Activated effector memory CD4-positive, alpha-beta T cell treated with Interleukin-2 at 50 U/mL for 16 hours (primary cell): Measurements from ENCODE around the gene DYNLT3.

Experiments used
- DNase-seq: peaks from one replicate; pipeline ENCODE4 v3.0.0-alpha.2; 2020

Gene DYNLT3

DNA sequence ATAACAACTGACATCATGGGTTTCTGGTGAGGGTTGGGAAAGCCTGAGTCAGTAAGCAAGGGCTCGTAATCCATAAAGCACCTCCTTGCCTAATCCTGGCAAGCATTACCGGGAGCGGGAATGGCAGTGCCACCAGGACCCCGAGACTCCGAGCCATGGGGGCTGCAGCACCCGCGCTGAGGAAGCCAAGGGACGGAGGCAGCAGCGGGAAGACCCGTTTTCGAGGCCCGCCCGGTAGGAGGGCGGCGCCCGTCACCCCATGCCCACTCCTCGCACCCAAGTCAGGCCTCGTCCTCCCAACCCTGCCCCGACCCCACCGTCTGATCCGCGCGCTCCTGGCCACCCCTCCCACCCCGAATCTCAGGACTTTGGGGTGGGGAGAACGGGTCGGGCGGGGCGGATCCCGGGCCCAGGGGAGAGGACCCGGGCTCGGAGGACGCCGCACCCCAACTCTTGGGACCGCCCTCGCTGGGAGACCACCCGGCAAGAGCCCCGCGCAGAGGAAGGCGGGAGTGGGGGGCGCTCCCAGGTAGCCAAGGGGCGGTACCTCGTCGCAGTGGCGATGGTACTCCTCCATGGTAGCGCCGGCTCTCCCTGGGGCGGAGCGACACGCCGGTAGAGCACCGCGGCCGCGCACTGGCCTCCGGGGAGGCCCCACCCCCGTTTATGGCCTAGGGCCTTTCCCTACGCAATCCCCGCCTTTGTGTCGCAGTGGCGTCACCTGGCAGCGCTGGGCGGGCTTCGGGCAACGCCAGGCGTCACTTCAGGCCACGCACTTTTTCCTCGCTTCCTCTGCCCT lies at the start of gene DYNLT3:
Gene DYNLT3 (minus strand): TSS at position 638 of the 799 bp plus-strand sequence. CDS start 61 bp downstream, at position 577.
- peak; percentile 71 for DNase-seq

GRCh38 chrX:37896511-37896890 lies 49.1 kb upstream of the DYNLT3 start:
- DNase-seq: no peak

DNA sequence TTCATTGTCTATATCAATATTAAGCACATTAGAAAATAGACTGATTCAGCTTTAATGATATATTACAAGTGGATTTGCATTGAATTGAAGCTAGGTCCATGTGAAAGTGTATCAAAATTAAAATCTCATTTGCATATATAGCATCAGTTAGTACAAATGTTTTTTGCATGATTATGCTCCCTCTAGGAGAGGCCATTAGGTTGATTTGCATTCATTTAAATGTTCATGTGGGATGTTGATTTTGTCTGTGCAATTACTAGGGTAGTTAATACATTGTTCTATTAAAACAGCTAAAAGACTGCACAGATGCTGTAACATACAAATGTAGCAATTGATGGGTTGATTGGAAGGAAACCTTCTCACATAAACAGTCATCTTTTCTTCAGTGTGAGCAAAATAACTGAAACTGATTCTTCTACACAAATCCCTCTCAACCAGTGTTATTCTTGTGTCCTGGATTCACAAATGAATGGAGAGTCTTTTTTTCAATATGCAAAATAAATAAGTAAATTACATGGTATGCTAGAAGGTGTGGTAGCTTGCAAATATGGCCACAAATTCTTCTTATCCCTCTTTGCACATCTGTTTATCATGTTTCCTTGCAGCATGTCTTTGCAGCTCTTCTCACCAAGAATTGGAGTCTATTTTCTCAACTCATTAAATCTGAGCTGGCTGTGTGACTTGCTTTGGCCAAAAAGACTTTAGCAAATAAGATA lies 48.6 kb upstream of the DYNLT3 start:
- DNase-seq: no peak

- DNase-seq: no peak
These were observed 47.4 kb upstream of the DYNLT3 start for GRCh38 chrX:37894725-37895124.

DNA sequence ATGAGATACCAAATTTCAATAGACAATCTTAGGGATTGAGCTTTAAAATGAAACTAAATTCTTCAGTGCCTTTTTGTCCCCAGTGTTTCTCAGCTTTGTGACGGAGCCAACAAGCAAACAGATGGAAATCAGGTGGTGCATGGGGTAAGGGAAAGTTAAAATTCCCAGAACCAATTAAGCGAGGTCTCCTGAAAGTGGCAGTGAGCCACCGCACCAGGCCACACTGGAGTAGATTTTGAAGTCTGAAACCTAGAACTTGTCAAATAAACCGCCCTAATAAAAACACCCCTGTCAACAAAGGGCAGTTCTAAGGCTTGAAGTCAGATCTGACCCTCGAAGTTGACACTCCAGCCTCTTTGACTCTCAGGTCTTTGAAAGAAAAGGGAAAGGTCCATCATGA lies 40.6 kb upstream of the DYNLT3 start:
- DNase-seq: no peak

DNA sequence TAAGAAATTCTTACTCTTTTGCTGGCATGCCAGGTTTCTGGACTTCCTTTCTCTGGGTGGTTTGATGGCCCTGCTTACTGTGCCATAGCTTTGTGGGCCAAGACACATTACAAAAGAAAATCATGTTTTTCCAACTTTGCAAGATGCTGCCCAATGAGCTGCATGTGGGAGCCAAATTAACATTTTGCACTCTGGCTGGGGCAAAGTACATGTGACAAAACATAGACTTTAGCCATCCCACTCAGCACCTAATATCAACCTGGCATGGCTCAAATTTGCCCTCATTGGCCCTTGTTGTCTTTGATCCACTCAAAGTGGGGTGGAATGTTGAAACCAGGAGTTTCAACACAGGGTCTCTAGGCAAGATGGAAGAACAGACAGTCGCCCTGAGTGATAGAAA lies 40.0 kb upstream of the DYNLT3 start:
- DNase-seq: no peak

- DNase-seq: no peak
These were observed 35.8 kb upstream of the DYNLT3 start for GRCh38 chrX:37883196-37883595.

- DNase-seq: no peak
These were observed 32.3 kb upstream of the DYNLT3 start for GRCh38 chrX:37879692-37880091.

- DNase-seq: no peak
These were observed 29.3 kb upstream of the DYNLT3 start for GRCh38 chrX:37876716-37877115.

- no peak for DNase-seq
These were observed 28.3 kb upstream of the DYNLT3 start for GRCh38 chrX:37875675-37876074.

DNA sequence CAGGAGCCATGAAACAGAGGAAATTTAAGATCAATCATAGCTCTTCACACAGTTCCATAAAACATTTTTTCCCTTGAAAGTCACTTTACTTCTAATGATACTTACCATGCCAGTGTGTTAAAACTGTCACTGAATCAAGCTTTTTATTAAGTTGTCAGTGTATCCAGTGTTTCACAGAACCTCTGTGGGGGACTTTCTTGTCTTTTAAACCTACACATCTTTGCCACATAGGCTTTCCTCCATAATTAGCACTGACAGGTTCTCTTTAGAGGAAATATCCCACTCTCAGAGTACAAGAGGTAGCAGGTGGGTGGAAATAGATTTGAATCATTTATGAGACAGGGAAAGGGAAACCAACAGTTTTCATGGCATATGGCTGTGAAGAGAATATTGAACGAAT lies 25.8 kb upstream of the DYNLT3 start:
- DNase-seq: no peak

DNA sequence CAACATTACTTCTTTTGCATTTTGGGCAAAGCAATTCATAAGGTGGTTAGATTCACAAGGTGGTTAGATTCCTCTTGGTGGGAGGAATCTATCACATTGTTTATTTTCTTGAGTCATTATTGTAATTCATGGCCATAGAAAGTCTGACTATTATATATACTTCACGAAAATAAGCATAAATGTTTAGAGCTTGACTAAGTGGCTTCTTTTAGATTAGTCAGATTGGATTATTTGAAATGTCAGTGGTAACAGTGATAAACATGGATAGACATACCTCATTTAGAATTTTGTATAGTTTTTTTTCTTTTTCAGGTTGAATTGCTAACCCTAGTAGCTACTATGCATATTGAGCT lies 24.9 kb upstream of the DYNLT3 start:
- DNase-seq: no peak

DNA sequence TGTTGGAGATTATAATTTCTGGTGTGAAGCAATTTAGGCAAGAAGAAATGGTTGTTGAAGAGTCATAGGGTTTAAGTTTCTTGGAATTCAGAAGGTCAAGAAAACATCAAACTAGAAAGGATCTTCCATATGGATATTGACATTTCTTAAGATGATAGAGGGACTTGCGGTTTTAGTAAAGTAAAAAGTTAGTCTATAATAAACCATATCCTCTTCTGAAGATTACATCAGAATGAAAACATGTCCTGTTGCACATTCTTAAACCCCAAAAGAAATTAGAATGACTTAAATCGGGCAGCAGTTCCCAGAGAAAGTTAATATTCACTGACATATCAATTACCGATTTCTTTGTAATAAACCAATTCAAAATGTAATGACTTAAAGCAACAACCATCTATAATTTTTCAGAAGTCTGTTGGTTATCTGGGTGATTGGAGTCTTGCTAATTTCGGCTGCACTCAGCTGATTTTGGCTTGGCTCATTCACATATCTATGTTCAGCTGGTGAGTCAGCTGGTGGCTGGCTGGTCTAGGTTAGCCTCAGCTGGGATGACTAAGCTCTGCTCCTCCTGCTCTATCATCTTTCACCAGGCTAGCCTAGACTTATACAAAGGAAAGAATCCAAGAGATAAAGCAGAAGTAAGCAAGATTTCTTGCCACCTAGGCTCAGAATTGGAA lies 24.4 kb upstream of the DYNLT3 start:
- DNase-seq: no peak

DNA sequence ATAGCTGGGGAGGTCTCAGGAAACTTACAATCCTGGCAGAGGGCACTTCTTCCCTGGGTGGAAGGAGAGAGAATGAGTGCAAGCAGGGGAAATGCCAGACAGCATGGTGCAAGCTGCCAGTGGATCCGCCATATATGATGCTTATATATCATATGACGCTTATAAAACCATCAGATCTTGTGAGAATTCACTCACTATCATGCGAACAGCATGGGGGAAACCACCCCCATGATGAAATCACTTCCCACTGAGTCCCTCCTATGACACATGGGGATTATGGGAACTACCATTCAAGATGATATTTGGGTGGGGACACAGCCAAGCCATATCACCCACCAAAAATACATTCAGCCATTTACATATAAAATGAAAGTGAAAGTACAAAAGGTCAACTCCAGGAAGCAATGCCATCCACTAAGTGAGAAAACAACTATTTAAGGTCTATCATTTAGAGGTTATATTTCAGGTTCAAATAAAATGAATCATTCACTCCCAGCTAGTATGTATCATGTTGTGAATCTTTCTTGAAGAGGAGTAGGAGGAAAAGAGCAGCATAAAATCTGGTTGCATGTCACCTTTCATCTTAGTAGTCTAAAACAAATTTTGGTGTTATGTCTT lies 20.3 kb upstream of the DYNLT3 start:
- DNase-seq: no peak

- DNase-seq: no peak
These were observed 16.4 kb upstream of the DYNLT3 start for GRCh38 chrX:37863728-37864127.

- DNase-seq: no peak
These were observed 15.5 kb upstream of the DYNLT3 start for GRCh38 chrX:37862851-37863250.

DNA sequence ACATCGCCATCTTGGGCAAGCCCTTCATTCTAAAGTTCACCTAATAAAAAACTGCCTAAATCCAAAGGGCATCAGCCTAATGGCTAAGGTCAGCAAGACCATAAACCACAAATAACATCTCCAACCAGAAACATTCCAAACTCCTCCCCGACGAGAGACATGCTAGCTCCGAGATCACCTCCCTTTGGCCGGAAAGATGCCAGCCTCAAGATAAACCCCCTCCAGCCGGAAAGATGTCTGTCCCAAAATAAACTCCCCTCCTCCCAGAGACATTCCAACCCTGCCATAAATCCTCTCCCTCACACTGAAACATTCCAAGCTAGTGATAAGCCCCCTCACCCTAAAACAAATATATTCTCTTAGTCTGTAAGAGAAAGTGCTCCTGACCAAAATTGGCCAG lies 13.3 kb upstream of the DYNLT3 start:
- DNase-seq: no peak

DNA sequence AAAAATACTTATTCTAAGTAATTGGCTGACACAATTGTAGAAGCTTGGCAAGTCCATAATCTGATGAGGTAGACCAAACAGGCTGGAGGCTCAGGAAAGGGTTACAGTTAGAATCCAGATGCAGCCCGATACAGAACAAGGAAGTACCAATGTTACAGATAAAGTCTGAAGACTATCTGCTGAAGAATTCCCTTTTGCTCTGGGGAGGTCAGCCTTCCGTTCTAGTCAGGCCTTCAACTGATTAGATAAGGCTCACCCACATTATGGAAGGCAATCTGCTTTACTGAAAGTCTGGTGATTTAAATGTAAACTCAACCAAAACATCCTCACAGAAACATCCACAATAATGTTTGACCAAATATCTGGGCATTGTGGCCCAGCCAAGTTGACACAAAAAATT lies 7.4 kb upstream of the DYNLT3 start:
- no peak for DNase-seq

GRCh38 chrX:37854148-37854547 lies 6.8 kb upstream of the DYNLT3 start:
- DNase-seq: no peak

GRCh38 chrX:37847733-37848197 lies 394 bp upstream of the DYNLT3 start:
- DNase-seq: no peak

DNA sequence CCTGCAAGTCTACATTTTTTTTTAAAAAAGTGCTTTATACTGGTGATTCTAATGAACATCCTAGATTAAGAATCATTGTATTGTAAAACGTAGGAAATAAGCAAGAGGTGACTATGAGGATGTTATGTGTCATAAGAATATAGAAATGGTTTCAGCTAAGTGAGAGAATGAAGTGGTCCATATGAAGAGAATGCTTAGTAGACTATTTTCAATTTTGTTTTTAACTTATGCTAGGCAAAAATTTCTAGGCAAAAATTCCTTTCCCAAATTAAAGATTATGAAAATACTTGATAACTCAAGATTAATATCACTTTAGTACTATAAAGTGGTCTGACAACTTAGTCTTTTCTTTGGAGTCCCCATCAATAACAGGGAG lies 825 bp downstream of the DYNLT3 start:
- DNase-seq: no peak

- no peak for DNase-seq
These were observed 1.2 kb downstream of the DYNLT3 start for GRCh38 chrX:37846141-37846540.

DNA sequence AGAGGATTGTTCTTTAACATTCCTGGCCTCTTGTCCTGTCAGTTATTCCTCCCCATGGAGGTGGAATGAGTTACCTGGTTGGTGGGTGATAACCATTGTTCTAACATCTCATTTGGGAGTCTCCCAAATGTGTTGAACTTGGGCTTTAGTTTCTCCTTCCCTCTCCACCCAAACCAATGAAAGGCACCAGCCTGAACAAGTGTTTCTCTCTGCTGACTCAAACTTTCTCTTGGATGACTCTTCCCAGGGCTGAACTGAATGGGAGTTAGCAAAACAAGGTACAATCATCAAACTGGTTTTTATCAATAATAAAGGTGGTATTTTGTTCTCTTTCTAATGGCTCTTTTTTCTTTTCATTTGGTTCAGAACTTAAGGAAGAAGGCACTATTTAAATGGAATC lies 2.7 kb downstream of the DYNLT3 start:
- no peak for DNase-seq

- DNase-seq: no peak
These were observed 6.4 kb downstream of the DYNLT3 start for GRCh38 chrX:37840931-37841330.
